NCI-H774 (cell line): Measurements from ENCODE around the gene CERKL.

Experiments used
- DNase-seq: peaks from one replicate; lab custom pipeline; 2025; lab: John Stamatoyannopoulos, UW

The CERKL gene

DNA sequence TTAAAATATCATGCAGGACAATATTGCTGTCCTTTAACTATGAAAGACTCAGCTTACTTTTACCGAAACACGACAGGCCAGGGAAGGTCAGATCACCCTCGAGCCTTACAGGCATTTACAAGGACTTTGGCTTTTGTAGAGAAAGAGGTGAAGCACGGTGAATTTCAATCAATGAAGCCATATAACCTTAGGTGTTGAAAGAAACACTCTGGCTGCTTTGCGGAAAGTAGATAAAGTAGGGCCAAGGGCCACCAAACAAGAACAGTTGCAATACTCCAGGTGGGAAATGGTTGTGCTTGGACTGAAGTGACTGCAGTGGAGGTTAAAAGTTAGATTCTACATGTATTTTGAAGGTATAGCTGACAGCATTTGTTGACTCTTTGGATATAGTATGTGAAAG lies 80.5 kb downstream of the CERKL start:
- DNase-seq, result no peak

DNA sequence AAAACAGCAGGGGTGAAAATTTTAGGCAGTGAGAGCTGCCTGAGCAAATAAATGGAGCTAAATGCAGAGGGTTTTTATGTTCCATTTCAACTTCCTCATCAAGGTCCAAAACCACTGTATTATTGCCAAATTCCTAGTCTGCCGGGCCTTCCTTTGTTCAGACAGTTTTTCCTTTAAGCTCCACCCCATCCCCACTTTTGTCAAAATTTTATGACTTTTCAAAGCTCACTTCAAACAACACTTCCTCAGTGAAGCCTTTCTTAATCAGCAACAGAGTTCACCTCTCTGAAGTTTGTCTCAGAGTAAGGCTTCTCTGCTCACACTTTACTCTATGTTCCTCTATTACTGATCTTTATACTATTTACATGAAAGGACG lies 81.3 kb downstream of the CERKL start:
- no peak for DNase-seq

DNA sequence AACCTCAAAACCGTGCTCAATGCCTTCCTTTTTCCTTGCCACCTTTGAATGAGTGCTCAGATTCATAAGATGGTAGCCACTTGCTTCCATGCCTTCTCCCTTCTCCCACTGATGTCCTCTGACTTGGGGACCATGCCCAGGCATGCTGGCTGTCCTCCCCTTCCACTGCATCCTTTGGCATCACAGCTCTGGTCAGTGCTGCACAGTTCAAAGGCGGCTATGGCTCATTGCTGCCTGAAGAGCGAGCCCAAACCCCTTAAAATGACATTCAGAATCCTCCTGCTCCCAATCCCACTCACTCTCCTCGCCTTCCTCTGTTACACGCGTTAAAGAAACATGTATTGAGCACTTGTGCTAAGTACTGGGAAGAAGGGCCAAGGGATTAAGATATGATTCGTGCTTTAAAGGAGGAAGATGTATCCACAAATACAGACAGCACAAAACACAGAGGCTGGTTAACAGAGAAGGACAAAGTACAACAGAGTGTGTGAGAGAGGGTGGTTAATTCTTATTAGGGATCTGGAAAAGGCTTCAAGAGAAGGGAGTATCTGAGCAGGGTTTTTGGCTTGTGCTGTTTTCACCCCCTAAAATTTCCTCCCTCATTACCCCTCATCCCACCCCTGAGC lies 81.8 kb downstream of the CERKL start:
- DNase-seq, result no peak

DNA sequence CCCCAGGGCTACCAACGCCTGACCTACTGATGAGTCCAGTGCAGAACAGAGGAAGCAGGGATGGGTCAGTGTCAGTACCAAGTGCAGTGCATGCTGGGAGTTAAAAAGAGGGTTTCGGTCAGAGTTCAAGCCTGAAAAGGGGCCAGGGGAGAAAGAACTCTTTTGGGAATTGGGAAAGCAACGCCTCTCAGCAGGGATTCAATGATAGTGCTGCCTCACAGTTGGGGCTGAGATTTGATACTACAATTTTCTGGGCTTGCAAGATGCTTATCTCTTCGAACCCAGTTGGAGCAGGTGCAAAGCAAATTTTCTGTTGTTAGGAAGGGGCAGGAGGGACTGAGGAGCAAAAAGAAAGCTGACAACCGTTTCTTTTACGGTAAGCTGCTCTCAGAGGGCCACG lies 82.6 kb downstream of the CERKL start:
- no peak for DNase-seq

DNA sequence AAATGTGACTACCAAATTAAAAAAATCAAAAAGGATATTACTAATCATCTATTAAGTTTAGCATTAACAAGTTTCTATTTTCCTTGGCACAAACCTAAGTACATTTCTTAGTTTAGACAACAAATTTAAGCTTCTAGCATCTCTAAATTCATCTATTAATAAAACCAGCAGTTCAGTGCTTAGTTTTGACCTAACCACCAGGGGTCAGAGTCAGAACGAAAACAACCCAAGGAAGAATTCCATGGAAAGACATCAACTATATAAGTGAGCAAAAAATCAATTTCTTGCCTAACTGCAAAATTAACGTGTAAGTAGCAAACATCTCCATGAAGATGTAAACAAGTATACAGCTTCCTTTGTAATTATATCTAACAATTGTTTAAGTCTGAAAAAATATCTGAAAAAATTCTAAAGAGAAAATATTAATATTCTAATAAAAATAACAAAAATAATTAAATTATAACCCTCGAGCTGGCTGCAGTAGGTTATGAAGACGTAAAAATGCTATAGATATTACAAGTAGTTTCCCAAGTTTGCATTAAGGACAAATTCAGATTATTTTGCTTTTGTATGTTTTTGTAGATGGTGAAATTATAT lies 83.7 kb downstream of the CERKL start:
- no peak for DNase-seq

DNA sequence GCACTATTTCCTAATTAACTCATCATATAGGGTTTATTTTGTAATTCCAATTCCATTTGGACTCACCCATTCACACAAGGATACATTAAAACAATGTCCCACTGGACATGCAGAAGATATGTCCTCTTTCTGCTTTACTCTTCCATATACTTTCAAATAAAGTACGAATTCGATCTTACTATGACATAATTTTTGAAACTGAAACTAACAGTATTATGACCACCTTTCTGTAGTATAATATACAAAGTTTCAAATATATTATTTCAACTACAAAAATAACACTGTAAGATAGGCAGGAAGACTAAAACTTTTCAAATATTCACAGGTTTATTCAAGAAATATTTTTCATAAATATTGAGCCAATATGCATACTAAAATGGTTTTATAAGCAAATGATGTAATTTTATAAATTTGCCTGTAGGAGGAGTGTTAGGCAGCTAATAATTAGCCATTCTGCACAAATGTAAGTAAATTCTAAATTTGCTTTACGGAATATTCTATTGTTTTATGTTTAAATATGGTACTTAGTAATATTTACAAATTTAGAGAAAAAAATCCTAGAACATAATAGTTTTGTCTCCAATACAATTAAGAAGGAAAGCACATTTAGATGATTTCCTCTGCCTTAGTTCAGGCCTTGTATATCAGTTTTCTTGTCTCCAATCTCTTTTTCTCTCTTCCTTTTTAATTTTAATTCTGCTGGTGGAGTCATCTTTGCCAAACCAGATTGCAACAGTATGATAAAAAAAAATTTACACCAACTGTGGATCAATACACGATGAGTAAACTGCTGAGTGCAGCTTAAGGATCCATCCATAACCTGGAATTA lies 85.9 kb downstream of the CERKL start:
- DNase-seq, result no peak

DNA sequence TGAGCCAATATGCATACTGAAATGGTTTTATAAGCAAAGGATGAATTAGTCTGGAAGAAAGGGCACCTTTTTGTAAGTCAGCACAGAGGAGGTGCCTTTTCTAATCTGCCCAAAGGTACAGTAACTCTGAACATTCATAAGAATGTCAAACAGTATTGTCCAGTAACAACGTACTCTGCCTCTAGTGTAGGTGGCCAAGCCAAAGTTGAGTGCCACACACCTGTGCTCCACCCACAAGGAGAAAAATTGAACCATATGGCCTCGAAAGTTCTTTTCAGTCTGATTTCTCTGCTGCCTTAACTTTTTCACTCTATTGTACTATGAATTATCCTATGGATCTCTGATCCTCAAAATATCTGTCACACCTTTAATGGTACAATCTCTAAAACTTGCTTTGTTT lies 86.8 kb downstream of the CERKL start:
- DNase-seq, result no peak

DNA sequence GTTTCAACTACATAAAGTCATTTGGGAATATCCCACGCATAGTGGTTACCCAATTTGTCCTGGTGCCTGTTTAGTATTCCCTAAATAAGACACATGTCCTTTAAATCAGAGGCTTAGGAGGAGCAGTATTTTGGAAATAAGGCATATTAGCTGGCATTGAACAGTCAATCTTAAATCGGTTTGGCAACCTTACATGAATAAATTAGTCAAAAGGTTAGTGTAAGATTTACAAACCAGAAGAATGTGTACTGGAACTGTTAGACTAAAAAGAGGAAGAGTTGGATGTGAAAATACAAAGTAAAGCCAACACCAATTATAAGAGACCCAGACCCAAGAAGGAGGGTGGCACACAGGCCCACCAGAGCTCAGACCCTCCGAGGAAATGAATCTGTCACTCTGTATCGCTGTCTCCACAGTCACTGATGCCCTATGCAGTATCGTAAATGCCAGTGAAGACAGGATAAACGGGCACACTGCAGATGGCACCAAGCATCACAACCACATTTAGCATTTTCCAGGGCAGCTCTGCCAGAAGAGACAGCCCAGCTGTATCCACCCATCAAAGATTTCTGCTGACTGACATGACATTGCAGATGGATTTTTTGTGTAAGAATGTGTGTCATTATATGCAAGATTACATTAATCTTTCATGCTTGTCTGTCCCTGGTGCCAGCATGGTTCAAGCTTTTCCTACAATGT lies 90.4 kb downstream of the CERKL start:
- DNase-seq, result no peak

DNA sequence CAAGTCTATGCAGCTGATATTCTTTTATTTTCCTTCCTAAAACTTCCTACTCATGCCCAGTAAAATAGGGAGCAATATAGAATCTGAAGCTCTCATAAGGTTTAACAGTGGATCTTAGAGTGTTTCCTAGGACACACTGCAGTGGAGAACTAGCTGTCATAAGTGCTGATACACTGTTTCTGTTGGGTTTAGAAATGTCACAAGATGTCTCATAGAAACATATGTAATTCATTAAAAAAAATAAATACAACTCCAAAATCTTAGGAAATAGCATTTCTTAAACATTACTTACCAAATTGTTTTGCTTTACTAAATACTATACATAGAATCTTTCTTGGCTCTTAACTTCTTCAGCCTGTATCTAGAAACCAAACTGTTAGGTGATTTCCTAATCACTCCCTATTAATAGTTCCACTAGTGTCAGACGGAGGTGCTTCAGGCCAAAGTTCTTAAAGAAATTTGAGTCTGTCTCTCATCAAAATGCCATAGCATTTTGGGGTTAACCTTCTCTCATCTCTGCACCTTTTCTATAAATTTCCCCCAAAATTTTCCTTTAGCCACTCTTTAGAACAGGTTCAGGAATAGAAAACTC lies 93.7 kb downstream of the CERKL start:
- no peak for DNase-seq

DNA sequence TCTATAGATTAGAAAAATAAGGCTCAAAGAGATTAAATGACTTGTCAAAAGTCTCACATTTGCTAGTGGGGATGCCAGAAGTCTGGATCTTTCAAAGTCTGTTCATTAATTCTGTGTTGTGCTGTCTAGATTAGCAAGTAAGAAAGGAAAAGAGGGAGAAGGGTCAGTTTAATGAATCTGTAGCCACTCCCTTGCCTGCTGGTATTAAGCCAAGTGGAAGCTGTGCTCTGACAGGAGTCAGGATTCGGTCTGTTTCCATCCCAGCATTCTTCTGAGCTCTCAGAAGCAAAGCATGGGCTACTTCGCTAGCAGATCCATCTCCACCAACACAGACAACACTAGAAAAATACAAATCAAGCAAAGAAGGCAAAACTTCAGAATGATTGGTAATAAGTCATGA lies 98.5 kb downstream of the CERKL start:
- no peak for DNase-seq

DNA sequence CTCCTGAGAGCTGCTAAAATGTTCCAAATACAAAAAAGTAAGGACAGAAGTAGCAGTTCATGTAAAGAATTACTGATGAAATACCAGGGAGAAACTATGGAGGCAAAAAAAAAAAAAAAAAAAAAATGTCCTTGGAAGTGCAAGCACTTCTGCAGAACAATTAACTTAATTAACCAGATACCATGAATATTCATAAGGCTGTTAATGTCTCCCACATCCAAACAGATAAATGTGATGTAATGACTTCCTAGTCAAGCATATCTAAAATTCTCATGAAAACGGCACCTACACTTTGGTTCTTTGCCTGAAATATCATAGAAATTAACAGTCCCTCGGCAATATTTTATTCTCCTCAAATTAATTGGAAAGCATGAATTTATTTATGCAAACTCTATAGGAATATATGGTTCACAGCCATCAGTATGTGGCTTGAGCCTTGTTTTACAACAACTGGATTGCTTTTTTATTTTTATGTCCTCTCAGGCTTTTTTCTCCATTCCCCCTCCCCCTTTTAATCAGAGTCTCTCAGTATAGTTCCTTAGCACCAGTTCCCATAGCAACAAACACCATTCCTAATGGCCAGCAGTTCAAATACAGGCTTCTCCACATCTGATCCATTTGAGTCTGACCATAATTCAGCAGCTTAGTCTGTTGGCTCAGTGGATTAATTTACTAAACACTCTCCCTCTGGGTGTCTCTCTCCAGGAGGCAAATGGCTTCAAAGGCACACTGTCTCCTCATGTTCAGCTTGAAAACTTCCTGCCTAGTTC lies 102.7 kb downstream of the CERKL start:
- no peak for DNase-seq

DNA sequence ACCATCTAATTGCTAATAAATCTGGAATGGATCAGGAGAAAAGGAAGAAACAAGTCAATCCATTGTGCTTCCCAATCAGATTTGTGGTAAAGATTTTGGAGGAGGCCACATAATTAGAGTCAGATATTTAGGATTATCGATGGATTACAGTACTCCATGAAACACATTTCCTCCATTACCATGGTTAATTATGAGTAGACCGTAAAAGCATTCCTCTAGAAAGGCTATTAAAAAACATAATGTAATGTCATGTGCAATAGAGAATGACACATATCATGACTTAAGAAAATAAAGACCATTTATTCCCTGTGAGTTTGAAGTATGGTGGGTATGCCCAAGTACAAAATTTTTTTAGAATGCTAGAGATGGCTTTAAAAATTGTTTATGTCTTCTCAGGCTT lies 103.7 kb downstream of the CERKL start:
- no peak for DNase-seq

DNA sequence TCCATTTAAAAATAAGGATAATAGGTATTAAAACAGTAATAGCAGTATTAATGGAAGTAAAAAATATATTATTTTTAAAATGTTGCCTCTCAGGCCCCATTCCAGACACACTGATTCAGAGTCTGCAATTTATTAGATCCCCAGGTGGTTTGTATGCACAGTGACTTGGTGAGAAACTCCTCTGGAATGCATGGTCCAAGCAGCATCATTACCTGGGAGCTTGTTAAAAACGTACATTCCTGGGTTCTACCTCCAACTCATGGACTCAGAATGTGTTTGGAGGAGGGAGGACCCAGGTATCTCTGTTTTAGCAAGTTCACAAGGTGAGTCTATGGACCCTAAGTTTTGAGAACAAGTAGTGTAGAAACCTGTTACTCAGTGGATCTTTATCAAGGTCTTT lies 104.1 kb downstream of the CERKL start:
- DNase-seq, result no peak

DNA sequence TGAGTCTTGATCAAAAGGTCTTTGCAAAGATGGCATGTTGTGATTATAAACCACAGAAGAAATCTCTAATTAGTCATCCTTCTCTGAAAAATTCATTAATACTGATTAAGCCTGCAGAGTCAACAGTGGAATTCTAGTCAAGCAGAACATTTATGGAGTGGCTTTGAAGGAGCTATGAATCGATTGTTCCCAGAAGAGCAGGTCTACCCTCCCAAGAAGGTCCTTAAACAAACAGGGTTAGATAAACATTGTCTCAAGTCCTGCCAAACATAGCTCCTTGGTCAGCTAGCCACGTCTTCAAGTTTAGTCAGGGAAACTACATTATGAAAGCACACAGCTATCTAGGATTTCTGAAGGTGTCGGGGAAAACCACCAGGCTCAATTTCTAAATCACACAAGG lies 110.8 kb downstream of the CERKL start:
- no peak for DNase-seq

DNA sequence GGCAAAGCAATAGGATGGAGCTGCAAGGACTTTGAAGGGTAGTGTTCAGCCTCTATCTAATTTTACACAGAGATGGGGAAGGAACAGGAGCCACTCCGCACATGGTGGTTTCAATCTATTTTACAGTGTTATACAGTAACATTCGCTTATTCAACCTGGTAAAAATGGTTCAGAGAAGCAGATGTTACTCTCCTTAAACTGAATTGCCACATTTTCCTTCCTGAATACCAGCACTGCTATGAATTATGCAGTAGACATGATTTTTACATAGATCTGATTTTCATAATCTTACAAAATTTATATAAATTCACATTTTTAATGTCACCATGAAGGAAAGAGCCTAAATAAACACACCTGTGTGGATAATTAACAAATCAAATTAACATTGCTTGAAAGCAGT lies 114.7 kb downstream of the CERKL start:
- DNase-seq, result no peak

DNA sequence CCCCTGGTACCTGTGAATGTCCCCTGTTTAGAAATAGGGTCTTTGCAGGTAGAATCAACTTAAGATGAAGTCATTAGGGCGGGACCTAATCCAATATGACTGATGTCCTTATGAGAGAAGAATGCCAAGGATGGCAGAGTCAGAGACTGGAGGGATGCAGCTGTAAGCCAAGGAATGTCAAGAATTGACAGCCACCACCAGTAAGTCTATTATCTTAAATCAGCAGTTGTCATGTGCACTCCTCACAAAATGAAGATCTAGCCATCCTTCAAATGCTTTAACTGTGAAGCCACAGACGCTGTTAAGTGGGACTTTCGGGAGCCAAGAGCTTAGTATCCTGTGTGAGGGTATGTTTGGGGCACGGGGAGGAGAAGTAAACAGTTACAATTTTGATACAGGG lies 116.5 kb downstream of the CERKL start:
- DNase-seq, result no peak

DNA sequence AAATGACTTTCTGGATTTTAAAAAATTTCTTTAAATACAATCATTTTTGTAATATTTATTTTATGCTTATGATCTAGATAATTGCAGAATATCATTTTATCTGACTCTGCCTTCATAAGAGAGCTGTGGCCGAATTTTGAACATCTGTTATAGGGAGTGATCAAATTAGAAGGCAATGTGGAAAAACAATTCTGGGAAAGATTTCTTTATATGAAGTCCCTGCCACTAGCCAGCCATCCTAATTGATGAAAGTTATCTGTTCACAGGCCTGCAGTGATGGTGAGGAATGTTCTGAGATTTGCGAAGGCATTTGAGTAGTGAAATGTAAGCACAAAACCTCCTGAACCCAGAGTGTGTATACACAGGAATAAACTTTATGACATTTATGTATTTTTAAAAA lies 120.2 kb downstream of the CERKL start:
- DNase-seq, result no peak

DNA sequence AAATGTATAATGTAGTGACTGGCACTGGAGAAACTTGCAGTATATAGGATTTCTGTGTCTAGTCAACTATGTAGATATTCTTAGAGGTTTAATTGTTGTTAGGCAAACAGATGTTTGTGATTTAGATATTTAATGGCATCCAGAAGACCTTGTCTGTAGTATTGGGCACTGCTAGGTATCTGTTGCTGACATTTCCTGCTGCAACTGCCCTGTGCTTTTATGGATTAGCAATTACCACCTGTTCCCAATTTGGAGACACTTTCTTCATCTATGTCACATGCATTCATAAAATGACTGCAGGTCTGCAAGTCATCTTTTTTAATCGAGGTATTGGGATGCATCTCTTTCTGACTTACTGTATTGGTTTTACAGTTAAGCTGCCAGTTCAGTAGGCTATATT lies 128.5 kb downstream of the CERKL start:
- DNase-seq, result no peak

DNA sequence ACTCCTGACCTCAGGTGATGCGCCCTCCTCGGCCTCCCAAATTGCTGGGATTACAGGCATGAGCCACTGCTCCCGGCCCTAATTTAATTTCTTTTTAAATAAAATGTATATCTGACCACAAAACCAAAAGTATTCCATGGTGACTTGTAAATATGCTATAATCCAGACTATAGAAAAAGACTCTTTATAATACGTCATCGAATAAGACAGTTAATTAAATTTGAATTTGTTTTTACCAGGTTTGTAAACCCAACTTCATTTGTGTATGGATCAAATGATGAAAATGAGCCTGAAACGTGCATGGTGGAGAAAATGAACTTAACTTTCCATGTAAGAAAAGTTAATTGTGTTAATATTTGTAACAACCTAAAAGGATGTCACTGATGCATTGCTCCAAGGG lies 129.8 kb downstream of the CERKL start:
- no peak for DNase-seq

DNA sequence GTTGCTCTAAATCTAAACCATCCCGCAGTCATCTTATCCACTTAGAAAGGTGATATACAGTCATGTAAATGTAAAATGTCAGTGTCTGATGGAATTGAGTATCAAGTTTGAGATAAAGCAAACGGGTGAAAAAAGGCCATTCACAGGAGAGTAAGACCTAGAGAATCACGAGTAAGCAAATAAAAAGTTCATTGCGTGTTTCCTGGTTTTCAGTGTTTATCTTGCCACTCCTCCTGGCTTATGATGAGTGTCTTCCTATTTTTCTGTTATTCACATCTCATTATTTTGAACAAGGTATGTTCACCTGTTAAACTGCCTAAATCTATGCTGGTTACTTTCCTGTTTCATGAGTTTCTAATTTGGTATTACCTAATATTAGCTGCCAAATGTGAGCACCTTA lies 130.9 kb downstream of the CERKL start:
- DNase-seq, result no peak

DNA sequence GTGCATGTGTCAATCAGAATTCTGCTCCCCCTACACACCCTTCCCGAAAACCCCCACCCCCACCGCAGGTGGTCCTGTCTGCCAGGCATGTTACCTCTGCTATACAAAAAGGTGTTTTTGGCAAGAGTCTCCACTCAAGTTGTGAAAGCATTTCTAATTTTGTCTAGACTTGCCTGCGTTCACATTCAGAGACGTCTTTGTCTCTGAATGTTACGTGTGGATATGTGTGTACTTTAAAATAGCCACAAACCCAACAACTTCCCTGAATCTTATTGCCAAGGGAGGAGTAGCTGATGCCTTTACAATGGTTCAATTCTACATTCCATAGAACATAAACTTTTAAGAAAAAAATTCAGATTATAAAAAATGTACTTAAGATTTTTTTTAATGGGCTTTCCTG lies 133.1 kb downstream of the CERKL start:
- DNase-seq, result no peak

DNA sequence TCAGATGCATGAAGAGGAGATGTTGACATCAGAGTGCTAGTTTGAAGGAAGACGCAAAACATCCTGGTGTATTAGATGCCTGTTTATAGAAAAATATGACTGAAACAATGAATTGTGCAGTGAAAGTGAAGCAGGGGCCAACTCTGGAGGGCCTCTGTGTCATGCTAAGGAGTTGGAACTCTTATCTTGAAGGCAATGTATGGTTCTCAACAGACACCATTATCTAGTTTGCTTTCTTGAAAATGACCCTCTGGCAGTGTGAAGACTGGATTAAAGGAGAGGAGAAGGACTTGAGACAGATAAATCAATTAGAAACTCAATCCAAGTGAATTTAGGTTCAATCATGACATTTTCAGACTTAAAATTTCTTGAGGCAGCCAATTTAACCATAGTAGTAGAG lies 136.7 kb downstream of the CERKL start:
- DNase-seq, result no peak
